Measurements from ENCODE around the gene RFTN1. TPM values are rescaled to one million over a fixed set of nuclear protein-coding genes. Genes with fewer than 3 reads are reported as not detected.

The RFTN1 gene
- total and polyA plus RNA-seq, 2 donors (not counting 1 experiment from before 2014, with no cell fraction given) = 35.1 to 35.5 TPM

GRCh38 chr3:16266714-16267113, 246.8 kb downstream of the RFTN1 start:
- Histone ChIP-seq H3K9me3 (ENCODE audit: control insufficient read depth, insufficient read depth, low read depth, low read length) (no peaks in the 10 kb centered on the region), H3K4me2 (ENCODE audit: extremely low read depth, insufficient read depth, low read length) (no peak overlapping the region), H4K20me1 (ENCODE audit: control insufficient read depth, extremely low read depth, insufficient read depth, low read length) (no peaks in the 10 kb centered on the region), H3K27me3 (ENCODE audit: control insufficient read depth, insufficient read depth, low read length) (no peaks in the 10 kb centered on the region), H3K9ac (ENCODE audit: insufficient read depth, low read length) (no peak overlapping the region), H3K36me3 (ENCODE audit: control insufficient read depth, insufficient read depth, low read length) (peaks cover 4% of the 10 kb centered on the region), H3K27ac (ENCODE audit: insufficient read depth, low read length) (no peak overlapping the region), H3K4me3 (replicated peaks in 1 of 4; ENCODE audit: control extremely low read depth in 1 of 4, insufficient read depth in 1 of 4, low read depth in 3 of 4, low read length in 4 of 4) (no peak overlapping the region), H3K4me1 (ENCODE audit: control insufficient read depth, extremely low read depth, insufficient read depth, low read length) (peaks cover 2% of the 10 kb centered on the region), H2AFZ (ENCODE audit: low read length) (no peak overlapping the region), H3K79me2 (ENCODE audit: control insufficient read depth, insufficient read depth, low read length) (peaks cover 34% of the 10 kb centered on the region)
- TF ChIP-seq EZH2 (IDR thresholded peaks at IDR 0.05; ENCODE audit: low read length, missing control alignments) = no peak
- no peak for TF ChIP-seq CTCF (conservative IDR thresholded peaks at IDR 0.05 in 1 of 2, IDR thresholded peaks at IDR 0.05 in 1 of 2; ENCODE audit: low read depth in 1 of 2, low read length in 2 of 2)
- no peak for DNase-seq (ENCODE audit: low read depth in 2 of 2)

Other genes with a start within 250 kb of the RFTN1 start
- 23.6 and 28.2 TPM in 2 replicates for gene DPH3, start 248.8 kb downstream of the RFTN1 start, total RNA-seq
- 22.6 and 28.1 TPM in 2 replicates for gene DPH3, start 248.8 kb downstream of the RFTN1 start, polyA plus RNA-seq
- gene OXNAD1, start 248.5 kb downstream of the RFTN1 start, total RNA-seq = 7.4 and 10.4 TPM in 2 replicates
- gene OXNAD1, start 248.5 kb downstream of the RFTN1 start, polyA plus RNA-seq = 6.4 and 7.8 TPM in 2 replicates
- gene DAZL, start 91.7 kb upstream of the RFTN1 start, total RNA-seq = not detected in 2 replicates
- 0.34 TPM in 1 of 2 replicates, not detected in the other for gene DAZL, start 91.7 kb upstream of the RFTN1 start, polyA plus RNA-seq